ENCODE results near the gene ELAVL4. TPM values are rescaled to one million over a fixed set of nuclear protein-coding genes. Genes with fewer than 3 reads are reported as not detected.

ELAVL4 gene
- polyA plus RNA-seq, 1 donor = 25.1 TPM

GRCh38 chr1:50246869-50247268, 138.1 kb downstream of the ELAVL4 start:
- no peak overlapping the region for H3K4me3 ChIP-seq (ENCODE audit: low read length)
- H3K9me3 ChIP-seq (ENCODE audit: control insufficient read depth, low read depth, low read length) = no peaks in the 10 kb centered on the region
- no peak overlapping the region for H3K27ac ChIP-seq (ENCODE audit: low read length)
- no peak for DNase-seq
- no peaks in the 10 kb centered on the region for H3K4me1 ChIP-seq (ENCODE audit: control insufficient read depth, insufficient read depth, low read length)
- no peaks in the 10 kb centered on the region for H3K36me3 ChIP-seq (ENCODE audit: control insufficient read depth, insufficient read depth, low read length)
- 0% methylated on average over 1 of the region's 1 CpG for WGBS (ENCODE audit: insufficient coverage, low lambda C conversion rate)
- H3K27me3 ChIP-seq (ENCODE audit: control insufficient read depth, insufficient read depth, low read length) = peaks cover 4% of the 10 kb centered on the region

- no peak overlapping the region for H3K27ac ChIP-seq (ENCODE audit: low read length)
- no peaks in the 10 kb centered on the region for H3K4me1 ChIP-seq (ENCODE audit: control insufficient read depth, insufficient read depth, low read length)
- no peaks in the 10 kb centered on the region for H3K9me3 ChIP-seq (ENCODE audit: control insufficient read depth, low read depth, low read length)
- H3K36me3 ChIP-seq (ENCODE audit: control insufficient read depth, insufficient read depth, low read length) = no peaks in the 10 kb centered on the region
- peaks cover 8% of the 10 kb centered on the region for H3K27me3 ChIP-seq (ENCODE audit: control insufficient read depth, insufficient read depth, low read length)
- no peak for DNase-seq
- no CpG with 5 or more reads among the region's 13 CpGs for WGBS (ENCODE audit: insufficient coverage, low lambda C conversion rate)
- H3K4me3 ChIP-seq (ENCODE audit: low read length) = no peak overlapping the region
These were observed 143.0 kb downstream of the ELAVL4 start for GRCh38 chr1:50251702-50252101.

DNA sequence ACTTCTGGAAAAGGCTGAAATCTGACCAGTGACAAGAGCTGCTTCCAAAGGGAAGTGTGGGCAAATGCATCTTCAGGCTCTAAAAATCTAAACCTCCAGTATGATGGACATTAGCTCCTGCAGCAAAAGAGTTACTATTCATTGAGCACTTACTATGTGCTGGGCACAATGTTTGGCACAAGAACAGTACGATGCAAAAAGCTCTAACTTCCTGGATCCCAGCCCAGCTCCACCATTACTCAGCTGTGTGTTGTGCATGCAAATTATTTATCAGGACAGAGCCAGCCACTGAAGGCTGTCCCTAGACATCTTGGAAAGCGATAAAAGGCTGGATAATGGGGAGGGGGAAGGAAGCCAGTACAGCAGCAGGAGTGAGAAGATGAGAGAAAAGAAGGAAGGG, 143.5 kb downstream of the ELAVL4 start:
- Histone ChIP-seq H3K9me3 (ENCODE audit: control insufficient read depth, low read depth, low read length) (no peaks in the 10 kb centered on the region), H3K36me3 (ENCODE audit: control insufficient read depth, insufficient read depth, low read length) (no peaks in the 10 kb centered on the region), H3K4me1 (ENCODE audit: control insufficient read depth, insufficient read depth, low read length) (no peaks in the 10 kb centered on the region), H3K27ac (ENCODE audit: low read length) (no peak overlapping the region), H3K4me3 (ENCODE audit: low read length) (no peak overlapping the region), H3K27me3 (ENCODE audit: control insufficient read depth, insufficient read depth, low read length) (peaks cover 8% of the 10 kb centered on the region)
- WGBS (ENCODE audit: insufficient coverage, low lambda C conversion rate) = no CpG with 5 or more reads among the region's 2 CpGs
- no peak for DNase-seq

Other genes with a start within 250 kb of the ELAVL4 start
- 0.28 TPM for gene AGBL4, start 85.0 kb upstream of the ELAVL4 start, polyA plus RNA-seq

Data from large intestine (tissue), 3 donors.